RWPE2 (cell line): ENCODE data around the gene PARD6G.
"Not testable (repeated sequence)": the region's sequence is repeated elsewhere in the genome, so short reads cannot be mapped to it uniquely, and the experiment has no call there.

ENCODE experiments used
- ATAC-seq: fragments of 200-7000 bp; cut with Tn5 transposase; 3 replicates; pipeline ENCODE4 v1.9.1; 2021; ENCODE audit warnings: low read depth
- DNase-seq: peaks from one replicate; pipeline ENCODE4 v3.0.0-alpha.2; 2020; ENCODE audit warnings: low spot score
- H3K27ac ChIP-seq: fragments of 450-650 bp; 2 replicates; pipeline ENCODE4 v1.5.1; 2017; ENCODE audit warnings: mild to moderate bottlenecking; ENCODE audit not compliant: poor library complexity, severe bottlenecking
- H3K27me3 ChIP-seq: fragments of 250-450 bp; sonication (Bioruptor Pico); 2 replicates; pipeline ENCODE4 v1.5.1; 2021; ENCODE audit warnings: mild to moderate bottlenecking, moderate library complexity; ENCODE audit not compliant: insufficient read depth, poor library complexity, severe bottlenecking
- H3K36me3 ChIP-seq: fragments of 250-450 bp; sonication (Bioruptor Pico); 2 replicates; pipeline ENCODE4 v1.5.1; 2020; ENCODE audit warnings: low read depth, mild to moderate bottlenecking, moderate library complexity
- H3K4me1 ChIP-seq: fragments of 250-450 bp; sonication (Bioruptor Pico); 2 replicates; pipeline ENCODE4 v1.5.1; 2021; ENCODE audit warnings: mild to moderate bottlenecking, moderate library complexity; ENCODE audit not compliant: insufficient read depth, poor library complexity, severe bottlenecking
- H3K4me3 ChIP-seq: fragments of 250-450 bp; sonication (Bioruptor Pico); 2 replicates; pipeline ENCODE4 v1.5.1; 2021; ENCODE audit warnings: mild to moderate bottlenecking, moderate library complexity; ENCODE audit not compliant: severe bottlenecking
- H3K9me3 ChIP-seq: fragments of 250-450 bp; sonication (Bioruptor Pico); 2 replicates; pipeline ENCODE4 v1.5.1; 2021; ENCODE audit warnings: mild to moderate bottlenecking, moderate library complexity; ENCODE audit not compliant: severe bottlenecking
- CTCF ChIP-seq: fragments of 450-650 bp; IDR thresholded peaks from one replicate; pipeline ENCODE4 v1.5.1; 2017; ENCODE audit warnings: mild to moderate bottlenecking, moderate library complexity; ENCODE audit not compliant: poor library complexity, severe bottlenecking

PARD6G gene

GRCh38 chr18:80243204-80243603 lies 4.1 kb downstream of the PARD6G start:
- Histone ChIP-seq H3K27ac (no peak overlapping the region), H3K27me3 (no peaks in the 10 kb centered on the region), H3K4me3 (no peak overlapping the region), H3K4me1 (peaks cover 8% of the 10 kb centered on the region), H3K9me3 (no peaks in the 10 kb centered on the region), H3K36me3 (no peaks in the 10 kb centered on the region)
- TF ChIP-seq CTCF: no peak
- DNase-seq: no peak
- no peak for ATAC-seq

GRCh38 chr18:80241919-80242777 lies 5.2 kb downstream of the PARD6G start:
- no peak overlapping the region for H3K4me3 ChIP-seq
- DNase-seq: no peak
- peaks cover 8% of the 10 kb centered on the region for H3K4me1 ChIP-seq
- no peak for ATAC-seq
- H3K9me3 ChIP-seq: no peaks in the 10 kb centered on the region
- TF ChIP-seq CTCF: no peak
- no peaks in the 10 kb centered on the region for H3K27me3 ChIP-seq
- H3K27ac ChIP-seq: no peak overlapping the region
- no peaks in the 10 kb centered on the region for H3K36me3 ChIP-seq

GRCh38 chr18:80239830-80240229 lies 7.5 kb downstream of the PARD6G start:
- Histone ChIP-seq H3K27me3 (no peaks in the 10 kb centered on the region), H3K4me1 (peaks cover 8% of the 10 kb centered on the region), H3K36me3 (no peaks in the 10 kb centered on the region), H3K27ac (no peak overlapping the region), H3K9me3 (no peaks in the 10 kb centered on the region), H3K4me3 (no peak overlapping the region)
- no peak for TF ChIP-seq CTCF
- ATAC-seq (no peak), DNase-seq (no peak)

- DNase-seq (no peak), ATAC-seq (no peak)
- Histone ChIP-seq H3K27ac (no peak overlapping the region), H3K9me3 (no peaks in the 10 kb centered on the region), H3K4me3 (no peak overlapping the region), H3K36me3 (no peaks in the 10 kb centered on the region), H3K27me3 (no peaks in the 10 kb centered on the region), H3K4me1 (peaks cover 19% of the 10 kb centered on the region)
- TF ChIP-seq CTCF: no peak
Observed at GRCh38 chr18:80238651-80239260, 8.6 kb downstream of the PARD6G start.

- not testable (repeated sequence) for H3K9me3 ChIP-seq, H3K4me3 ChIP-seq, H3K27ac ChIP-seq, DNase-seq, H3K36me3 ChIP-seq, H3K27me3 ChIP-seq, ATAC-seq
- peaks cover 14% of the 10 kb centered on the region for H3K4me1 ChIP-seq
Observed at GRCh38 chr18:80237519-80237918, 9.8 kb downstream of the PARD6G start.
